HEK293T (cell line): Measurements from ENCODE around the gene RABL3.

Experiments used
- CTCF ChIA-PET: fragments of 350-600 bp; formaldehyde crosslinking; extraction: SDS; loops from one replicate; lab custom pipeline; 2021; ENCODE audit warnings: antibody characterized with exemption, inconsistent platforms; lab: Yijun Ruan, JAX
- POLR2A ChIA-PET: fragments of 350-600 bp; formaldehyde crosslinking; extraction: SDS; loops from one replicate; lab custom pipeline; 2020; ENCODE audit warnings: antibody characterized with exemption, inconsistent platforms; lab: Yijun Ruan, JAX
- DNase-seq: peaks from one replicate; pipeline ENCODE4 v3.0.0; 2012; ENCODE audit warnings: mixed read lengths; ENCODE audit errors: extremely low spot score
- ARNT ChIP-seq: fragments of 450-650 bp; IDR thresholded peaks from 2 replicates; pipeline ENCODE4 v1.6.1; 2017; ENCODE audit warnings: mild to moderate bottlenecking
- BHLHE40 ChIP-seq: fragments of 450-650 bp; IDR thresholded peaks from 2 replicates; pipeline ENCODE4 v1.6.1; 2016; ENCODE audit warnings: mild to moderate bottlenecking, moderate library complexity, borderline replicate concordance
- CTBP1 ChIP-seq: fragments of 450-650 bp; IDR thresholded peaks from 2 replicates; pipeline ENCODE4 v1.6.1; 2016; ENCODE audit warnings: borderline replicate concordance
- ELF4 ChIP-seq: fragments of 450-650 bp; IDR thresholded peaks from 2 replicates; pipeline ENCODE4 v1.6.1; 2017; ENCODE audit warnings: antibody characterized with exemption
- FOXA1 ChIP-seq: fragments of 450-650 bp; IDR thresholded peaks from 2 replicates; pipeline ENCODE4 v1.6.1; 2016; ENCODE audit warnings: mild to moderate bottlenecking
- FOXK2 ChIP-seq: fragments of 450-650 bp; IDR thresholded peaks from 2 replicates; pipeline ENCODE4 v1.6.1; 2016; ENCODE audit warnings: mild to moderate bottlenecking
- FOXM1 ChIP-seq: fragments of 450-650 bp; IDR thresholded peaks from 2 replicates; pipeline ENCODE4 v1.6.1; 2017; ENCODE audit warnings: mild to moderate bottlenecking, borderline replicate concordance
- HDGF ChIP-seq: fragments of 450-650 bp; IDR thresholded peaks from 2 replicates; pipeline ENCODE4 v1.6.1; 2017; ENCODE audit warnings: antibody characterized with exemption, borderline replicate concordance
- L3MBTL2 ChIP-seq: fragments of 450-650 bp; conservative IDR thresholded peaks from 2 replicates; pipeline ENCODE4 v1.6.1; 2016; ENCODE audit warnings: mild to moderate bottlenecking
- LEF1 ChIP-seq: fragments of 450-650 bp; IDR thresholded peaks from 2 replicates; pipeline ENCODE4 v1.6.1; 2017; ENCODE audit warnings: mild to moderate bottlenecking, borderline replicate concordance
- NFRKB ChIP-seq: fragments of 450-650 bp; IDR thresholded peaks from 2 replicates; pipeline ENCODE4 v1.6.1; 2016; ENCODE audit warnings: mild to moderate bottlenecking, moderate library complexity
- PKNOX1 ChIP-seq: fragments of 450-650 bp; IDR thresholded peaks from 2 replicates; pipeline ENCODE4 v1.6.1; 2016
- SP1 ChIP-seq: fragments of 450-650 bp; IDR thresholded peaks from 2 replicates; pipeline ENCODE4 v1.6.1; 2017
- SUZ12 ChIP-seq: fragments of 450-650 bp; IDR thresholded peaks from 2 replicates; pipeline ENCODE4 v1.6.1; 2016; ENCODE audit warnings: mild to moderate bottlenecking
- TARDBP ChIP-seq: fragments of 450-650 bp; IDR thresholded peaks from 2 replicates; pipeline ENCODE4 v1.6.1; 2016
- ZNF384 ChIP-seq: fragments of 450-650 bp; IDR thresholded peaks from 2 replicates; pipeline ENCODE4 v1.6.1; 2016

The RABL3 gene

GRCh38 chr3:120693439-120694171, 48.7 kb downstream of the RABL3 start:
- TF ChIP-seq ELF4, result no peak
- TF ChIP-seq FOXM1, result no peak
- no peak for TF ChIP-seq HDGF
- TF ChIP-seq TARDBP, result no peak
- no peak for TF ChIP-seq SP1
- no peak for TF ChIP-seq BHLHE40
- TF ChIP-seq FOXA1, result no peak
- no peak for TF ChIP-seq L3MBTL2
- TF ChIP-seq NFRKB, result no peak
- TF ChIP-seq ZNF384, result no peak
- no peak for TF ChIP-seq SUZ12
- no peak for TF ChIP-seq LEF1
- TF ChIP-seq ARNT, result no peak
- DNase-seq, result no peak
- ChIA-PET POLR2A (no interaction called here), CTCF (no interaction called here)

GRCh38 chr3:120689395-120689794, 52.9 kb downstream of the RABL3 start:
- ChIA-PET POLR2A (no interaction called here), CTCF (no interaction called here)
- no peak for TF ChIP-seq CTBP1
- no peak for TF ChIP-seq ELF4
- no peak for TF ChIP-seq BHLHE40
- no peak for TF ChIP-seq PKNOX1
- TF ChIP-seq L3MBTL2, result no peak
- TF ChIP-seq FOXK2, result no peak
- no peak for TF ChIP-seq FOXA1
- TF ChIP-seq SUZ12, result no peak
- TF ChIP-seq FOXM1, result no peak
- no peak for TF ChIP-seq ARNT
- no peak for TF ChIP-seq ZNF384
- TF ChIP-seq LEF1, result no peak
- no peak for TF ChIP-seq SP1
- TF ChIP-seq TARDBP, result no peak
- no peak for TF ChIP-seq NFRKB
- no peak for TF ChIP-seq HDGF
- no peak for DNase-seq

- no peak for DNase-seq
- ChIA-PET POLR2A (no interaction called here), CTCF (no interaction called here)
- no peak for TF ChIP-seq TARDBP
These were observed 54.2 kb downstream of the RABL3 start for GRCh38 chr3:120688121-120688520.

GRCh38 chr3:120685411-120685810, 56.9 kb downstream of the RABL3 start:
- CTCF ChIA-PET, result no interaction called here

GRCh38 chr3:120684896-120685295, 57.4 kb downstream of the RABL3 start:
- no peak for DNase-seq
- TF ChIP-seq NFRKB (no peak), SUZ12 (no peak), FOXM1 (no peak), ARNT (no peak), SP1 (no peak), BHLHE40 (no peak), PKNOX1 (no peak), L3MBTL2 (no peak), FOXA1 (no peak)
- CTCF ChIA-PET, result no interaction called here
- POLR2A ChIA-PET, result no interaction called here

More at GRCh38 chr3:120685411-120685810, 56.9 kb downstream of the RABL3 start:
- no peak for DNase-seq
- TF ChIP-seq PKNOX1, result no peak
- TF ChIP-seq L3MBTL2, result no peak
- TF ChIP-seq FOXK2, result no peak
- no peak for TF ChIP-seq SUZ12
- TF ChIP-seq CTBP1, result no peak
- no peak for TF ChIP-seq ARNT
- no peak for TF ChIP-seq ELF4
- TF ChIP-seq HDGF, result no peak
- no peak for TF ChIP-seq TARDBP
- no peak for TF ChIP-seq FOXA1
- TF ChIP-seq ZNF384, result no peak
- TF ChIP-seq NFRKB, result no peak
- no peak for TF ChIP-seq LEF1
- no peak for TF ChIP-seq FOXM1
- no peak for TF ChIP-seq SP1
- no peak for TF ChIP-seq BHLHE40
- POLR2A ChIA-PET, result no interaction called here

GRCh38 chr3:120683671-120684301, 58.5 kb downstream of the RABL3 start:
- DNase-seq, result no peak
- CTCF ChIA-PET, result no interaction called here
- POLR2A ChIA-PET, result no interaction called here
- TF ChIP-seq FOXA1 (no peak), PKNOX1 (no peak), ELF4 (no peak), LEF1 (no peak), SP1 (no peak), ARNT (no peak), FOXK2 (no peak), HDGF (no peak), FOXM1 (no peak), L3MBTL2 (no peak)
